Measurements from ENCODE around the gene CHST8.

GRCh38 chr19:33813391-33814101, 191.8 kb downstream of the CHST8 start:
- TF ChIP-seq GATA2 (IDR thresholded peaks at IDR 0.05; ENCODE audit: low read depth, low read length) (no peak), GATA3 (IDR thresholded peaks at IDR 0.05; ENCODE audit: low read depth, low read length) (no peak)
